Calu3 (cell line): ENCODE measurements around the gene UBE2O. TPM values are rescaled to one million over a fixed set of nuclear protein-coding genes. Genes with fewer than 3 reads are reported as not detected.

Experiments used
- BruUV-seq: library from RNA; stranded (reverse); fragments of 400-500 nt; replicated peaks from 2 replicates; lab custom pipeline; 2021; lab: Mats Ljungman, UMichigan
- CTCF ChIA-PET: fragments of 300-600 bp; sonication (Branson Sonifier 250); formaldehyde crosslinking; loops from one replicate; lab custom pipeline; 2022; ENCODE audit warnings: antibody characterized with exemption; lab: Charles Lee
- DNase-seq: peaks from one replicate; pipeline ENCODE4 v3.0.0; 2022
- H3K27ac Mint-ChIP-seq: one replicate; pipeline ENCODE4 v1.8.0; 2022; ENCODE audit warnings: mixed read lengths; ENCODE audit not compliant: unreplicated experiment
- H3K27me3 Mint-ChIP-seq: one replicate; pipeline ENCODE4 v1.8.0; 2022; ENCODE audit warnings: mixed read lengths; ENCODE audit not compliant: unreplicated experiment
- H3K36me3 Mint-ChIP-seq: one replicate; pipeline ENCODE4 v1.8.0; 2022; ENCODE audit warnings: mild to moderate bottlenecking, moderate library complexity, mixed read lengths; ENCODE audit not compliant: insufficient read depth, unreplicated experiment
- H3K4me1 Mint-ChIP-seq: one replicate; pipeline ENCODE4 v1.8.0; 2022; ENCODE audit warnings: mild to moderate bottlenecking, low read depth, mixed read lengths; ENCODE audit not compliant: unreplicated experiment
- H3K4me3 Mint-ChIP-seq: one replicate; pipeline ENCODE4 v1.8.0; 2022; ENCODE audit warnings: mild to moderate bottlenecking, low read depth, moderate library complexity, mixed read lengths; ENCODE audit not compliant: unreplicated experiment
- H3K9me3 Mint-ChIP-seq: one replicate; pipeline ENCODE4 v1.8.0; 2022; ENCODE audit warnings: low read depth, mixed read lengths; ENCODE audit not compliant: unreplicated experiment
- intact Hi-C: fragments of 100-400 bp; cut with micrococcal nuclease; formaldehyde crosslinking; loops from one replicate; pipeline ENCODE4 v1.10.0; 2022; ENCODE audit not compliant: unreplicated experiment
- total RNA-seq: library from RNA; stranded (reverse); gene quantifications from 2 replicates; pipeline ENCODE4 v1.2.3, GENCODE V29; 2022
- TF ChIP-seq, protein P1 (sequence below): fragments of 200-600 bp; IDR thresholded peaks from one replicate; pipeline ENCODE4 v1.8.0; 2022; ENCODE audit warnings: antibody characterized with exemption; ENCODE audit not compliant: unreplicated experiment

Gene UBE2O
- total RNA-seq, 1 experiment from 2014 or later, result 29.0 TPM

- Mint-ChIP-seq H3K4me3 (no peak overlapping the region), H3K27me3 (no peaks in the 10 kb centered on the region), H3K9me3 (no peaks in the 10 kb centered on the region), H3K4me1 (no peaks in the 10 kb centered on the region), H3K27ac (no peak overlapping the region), H3K36me3 (peaks cover 21% of the 10 kb centered on the region)
- DNase-seq, result no peak
- CTCF ChIA-PET, result no interaction called here
- TF ChIP-seq, protein P1, sequence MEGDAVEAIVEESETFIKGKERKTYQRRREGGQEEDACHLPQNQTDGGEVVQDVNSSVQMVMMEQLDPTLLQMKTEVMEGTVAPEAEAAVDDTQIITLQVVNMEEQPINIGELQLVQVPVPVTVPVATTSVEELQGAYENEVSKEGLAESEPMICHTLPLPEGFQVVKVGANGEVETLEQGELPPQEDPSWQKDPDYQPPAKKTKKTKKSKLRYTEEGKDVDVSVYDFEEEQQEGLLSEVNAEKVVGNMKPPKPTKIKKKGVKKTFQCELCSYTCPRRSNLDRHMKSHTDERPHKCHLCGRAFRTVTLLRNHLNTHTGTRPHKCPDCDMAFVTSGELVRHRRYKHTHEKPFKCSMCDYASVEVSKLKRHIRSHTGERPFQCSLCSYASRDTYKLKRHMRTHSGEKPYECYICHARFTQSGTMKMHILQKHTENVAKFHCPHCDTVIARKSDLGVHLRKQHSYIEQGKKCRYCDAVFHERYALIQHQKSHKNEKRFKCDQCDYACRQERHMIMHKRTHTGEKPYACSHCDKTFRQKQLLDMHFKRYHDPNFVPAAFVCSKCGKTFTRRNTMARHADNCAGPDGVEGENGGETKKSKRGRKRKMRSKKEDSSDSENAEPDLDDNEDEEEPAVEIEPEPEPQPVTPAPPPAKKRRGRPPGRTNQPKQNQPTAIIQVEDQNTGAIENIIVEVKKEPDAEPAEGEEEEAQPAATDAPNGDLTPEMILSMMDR, result no peak
- BruUV-seq, result no TSS peak
- intact Hi-C loops, result no loop called here
Observed at GRCh38 chr17:76480632-76481031, 27.7 kb upstream of the UBE2O start.

GRCh38 chr17:76479515-76480060, 26.6 kb upstream of the UBE2O start:
- TF ChIP-seq, protein P1, result no peak
- DNase-seq, result no peak
- H3K27ac Mint-ChIP-seq, result no peak overlapping the region
- no TSS peak for BruUV-seq
- H3K4me1 Mint-ChIP-seq, result no peaks in the 10 kb centered on the region
- peaks cover 21% of the 10 kb centered on the region for H3K36me3 Mint-ChIP-seq
- no peak overlapping the region for H3K4me3 Mint-ChIP-seq
- intact Hi-C loops, result no loop called here
- H3K9me3 Mint-ChIP-seq, result no peaks in the 10 kb centered on the region
- CTCF ChIA-PET, result no interaction called here
- H3K27me3 Mint-ChIP-seq, result no peaks in the 10 kb centered on the region

DNA sequence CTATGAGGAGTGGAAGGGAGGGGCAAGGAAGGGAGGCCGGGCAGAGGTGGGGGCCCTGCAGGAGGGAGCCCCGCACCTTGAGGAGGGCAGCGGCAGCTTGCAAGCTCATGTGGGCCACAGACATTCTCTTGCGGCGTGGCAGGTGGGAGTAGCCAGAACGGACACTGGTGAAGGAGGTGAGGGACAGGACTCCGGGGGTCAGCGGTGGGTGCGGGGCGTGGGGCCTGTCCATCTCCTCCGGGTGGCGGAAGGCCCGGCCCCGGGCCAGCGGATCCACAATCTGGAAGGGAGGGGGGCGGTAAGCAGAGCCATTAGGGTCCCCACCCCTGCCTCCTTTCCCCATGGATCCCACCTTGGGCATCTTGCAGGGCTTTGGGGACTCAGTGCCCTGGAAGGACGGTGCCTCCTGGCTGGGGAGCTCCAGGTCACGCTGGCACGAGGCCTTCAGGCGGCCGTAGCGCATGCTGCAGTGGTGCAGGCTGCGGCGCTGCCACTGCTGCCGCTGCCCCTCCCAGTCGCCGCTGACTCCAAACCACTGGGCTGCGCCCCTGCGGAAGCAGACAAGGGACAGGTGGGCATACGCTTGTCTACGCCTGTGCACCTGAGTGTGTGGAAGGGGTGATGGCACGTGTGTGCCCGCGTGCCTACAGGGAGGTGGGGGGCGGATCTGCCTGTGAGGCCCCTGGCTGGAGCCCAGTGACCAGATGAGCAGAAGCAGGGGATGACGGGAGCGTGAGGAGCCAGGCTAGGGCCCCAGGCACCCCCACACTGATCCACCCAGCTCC, 26.0 kb upstream of the UBE2O start:
- Mint-ChIP-seq H3K9me3 (no peaks in the 10 kb centered on the region), H3K36me3 (peaks cover 16% of the 10 kb centered on the region), H3K27me3 (no peaks in the 10 kb centered on the region), H3K27ac (no peak overlapping the region), H3K4me1 (no peaks in the 10 kb centered on the region), H3K4me3 (no peak overlapping the region)
- no TSS peak for BruUV-seq
- TF ChIP-seq, protein P1, result no peak
- CTCF ChIA-PET, result no interaction called here
- DNase-seq, result no peak
- intact Hi-C loops, result no loop called here

GRCh38 chr17:76478097-76478496, 25.1 kb upstream of the UBE2O start:
- Mint-ChIP-seq H3K4me3 (no peak overlapping the region), H3K36me3 (peaks cover 18% of the 10 kb centered on the region), H3K27ac (no peak overlapping the region), H3K9me3 (no peaks in the 10 kb centered on the region), H3K27me3 (no peaks in the 10 kb centered on the region), H3K4me1 (no peaks in the 10 kb centered on the region)
- intact Hi-C loops, result no loop called here
- TF ChIP-seq, protein P1, result no peak
- CTCF ChIA-PET, result no interaction called here
- no TSS peak for BruUV-seq
- no peak for DNase-seq
